Measurements from ENCODE around the gene HSPB8. TPM values are rescaled to one million over a fixed set of nuclear protein-coding genes. Genes with fewer than 3 reads are reported as not detected.

Gene HSPB8
- total RNA-seq, 1 donor from 2014 or later: 37.9 TPM

GRCh38 chr12:119200601-119201000 lies 21.9 kb downstream of the HSPB8 start:
- no peak overlapping the region for H3K27ac Mint-ChIP-seq

GRCh38 chr12:119201789-119202543 lies 23.2 kb downstream of the HSPB8 start:
- peaks cover 1% of the 10 kb centered on the region for H3K36me3 Mint-ChIP-seq (ENCODE audit: insufficient read depth)
- H3K9me3 Mint-ChIP-seq (ENCODE audit: low read depth): no peaks in the 10 kb centered on the region
- H3K27ac Mint-ChIP-seq: no peak overlapping the region
- no peak overlapping the region for H3K4me3 Mint-ChIP-seq (ENCODE audit: low read depth)
- DNase-seq (ENCODE audit: low spot score, unreplicated experiment): no peak
- H3K27me3 Mint-ChIP-seq: no peaks in the 10 kb centered on the region
- peaks cover 16% of the 10 kb centered on the region for H3K4me1 Mint-ChIP-seq (ENCODE audit: low read depth)
- TF ChIP-seq CTCF (IDR thresholded peaks at IDR 0.05; ENCODE audit: unreplicated experiment): no peak

More at GRCh38 chr12:119200601-119201000, 21.9 kb downstream of the HSPB8 start:
- Mint-ChIP-seq H3K9me3 (ENCODE audit: low read depth) (no peaks in the 10 kb centered on the region), H3K27me3 (no peaks in the 10 kb centered on the region), H3K36me3 (ENCODE audit: insufficient read depth) (peaks cover 1% of the 10 kb centered on the region), H3K4me3 (ENCODE audit: low read depth) (no peak overlapping the region), H3K4me1 (ENCODE audit: low read depth) (peaks cover 16% of the 10 kb centered on the region)
- TF ChIP-seq CTCF (IDR thresholded peaks at IDR 0.05; ENCODE audit: unreplicated experiment): no peak
- no peak for DNase-seq (ENCODE audit: low spot score, unreplicated experiment)

- Mint-ChIP-seq H3K36me3 (ENCODE audit: insufficient read depth) (peaks cover 1% of the 10 kb centered on the region), H3K9me3 (ENCODE audit: low read depth) (no peaks in the 10 kb centered on the region), H3K27ac (no peak overlapping the region), H3K4me3 (ENCODE audit: low read depth) (no peak overlapping the region), H3K4me1 (ENCODE audit: low read depth) (peaks cover 17% of the 10 kb centered on the region), H3K27me3 (no peaks in the 10 kb centered on the region)
- DNase-seq (ENCODE audit: low spot score, unreplicated experiment): no peak
- no peak for TF ChIP-seq CTCF (IDR thresholded peaks at IDR 0.05; ENCODE audit: unreplicated experiment)
Observed at GRCh38 chr12:119202544-119202943, 23.8 kb downstream of the HSPB8 start.

- Mint-ChIP-seq H3K4me3 (ENCODE audit: low read depth) (no peak overlapping the region), H3K27me3 (peaks cover 5% of the 10 kb centered on the region), H3K9me3 (ENCODE audit: low read depth) (no peaks in the 10 kb centered on the region), H3K27ac (no peak overlapping the region), H3K36me3 (ENCODE audit: insufficient read depth) (no peaks in the 10 kb centered on the region), H3K4me1 (ENCODE audit: low read depth) (peaks cover 14% of the 10 kb centered on the region)
- DNase-seq (ENCODE audit: low spot score, unreplicated experiment): no peak
- no peak for TF ChIP-seq CTCF (IDR thresholded peaks at IDR 0.05; ENCODE audit: unreplicated experiment)
Observed at GRCh38 chr12:119204131-119204530, 25.4 kb downstream of the HSPB8 start.

- no peak for DNase-seq (ENCODE audit: low spot score, unreplicated experiment)
- Mint-ChIP-seq H3K36me3 (ENCODE audit: insufficient read depth) (no peaks in the 10 kb centered on the region), H3K9me3 (ENCODE audit: low read depth) (no peaks in the 10 kb centered on the region), H3K4me3 (ENCODE audit: low read depth) (no peak overlapping the region), H3K27me3 (peaks cover 5% of the 10 kb centered on the region), H3K4me1 (ENCODE audit: low read depth) (peaks cover 14% of the 10 kb centered on the region), H3K27ac (no peak overlapping the region)
- TF ChIP-seq CTCF (IDR thresholded peaks at IDR 0.05; ENCODE audit: unreplicated experiment): no peak
Observed at GRCh38 chr12:119204671-119205285, 26.0 kb downstream of the HSPB8 start.

Measured in progenitor cell of endocrine pancreas (in vitro differentiated cells).